GM21619 (cell line): Measurements from ENCODE around the gene PDIA4.

Experiments used
- ATAC-seq: cut with Tn5 transposase; IDR thresholded peaks from one replicate; pipeline ENCODE4 v1.9.1; 2021; ENCODE audit not compliant: unreplicated experiment

The PDIA4 gene

DNA sequence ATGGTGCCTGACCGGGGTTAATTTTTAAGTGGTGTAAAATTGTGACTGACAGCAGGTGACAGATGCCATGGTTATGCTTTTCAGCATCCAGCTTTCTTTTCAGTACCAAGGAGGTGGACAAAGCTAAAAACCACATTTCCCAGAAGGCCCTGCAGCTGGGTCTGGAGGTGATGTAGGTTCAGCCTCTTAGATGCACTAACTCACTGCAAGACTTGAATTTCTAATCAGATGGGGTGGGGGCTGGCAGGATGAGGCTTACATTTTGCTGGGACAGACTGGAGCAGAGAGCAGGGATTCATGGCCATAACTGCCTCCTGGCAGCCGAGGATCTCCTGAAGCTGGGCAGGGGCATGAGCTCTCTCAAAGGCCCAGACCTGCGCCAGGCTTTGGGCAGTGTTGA lies 52.4 kb downstream of the PDIA4 start:
- no peak for ATAC-seq

DNA sequence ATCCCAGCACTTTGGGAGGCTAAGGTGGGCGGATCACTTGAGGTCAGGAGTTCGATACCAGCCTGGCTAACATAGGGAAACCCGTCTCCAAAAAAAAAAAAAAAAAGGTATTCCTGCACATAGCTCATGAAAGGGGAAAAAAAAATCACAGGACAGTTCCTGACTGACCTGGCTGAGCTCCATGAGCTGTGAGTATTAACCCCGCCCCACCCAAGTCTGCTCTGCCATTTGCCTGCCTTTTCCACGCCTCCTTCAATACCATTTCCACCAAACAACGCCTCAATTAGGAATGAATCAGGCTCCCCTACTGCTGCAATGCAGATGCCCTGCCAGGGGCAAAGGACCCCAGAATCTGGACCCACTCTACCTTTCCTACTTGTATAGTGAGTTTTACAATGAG lies 55.0 kb downstream of the PDIA4 start:
- ATAC-seq, result no peak

DNA sequence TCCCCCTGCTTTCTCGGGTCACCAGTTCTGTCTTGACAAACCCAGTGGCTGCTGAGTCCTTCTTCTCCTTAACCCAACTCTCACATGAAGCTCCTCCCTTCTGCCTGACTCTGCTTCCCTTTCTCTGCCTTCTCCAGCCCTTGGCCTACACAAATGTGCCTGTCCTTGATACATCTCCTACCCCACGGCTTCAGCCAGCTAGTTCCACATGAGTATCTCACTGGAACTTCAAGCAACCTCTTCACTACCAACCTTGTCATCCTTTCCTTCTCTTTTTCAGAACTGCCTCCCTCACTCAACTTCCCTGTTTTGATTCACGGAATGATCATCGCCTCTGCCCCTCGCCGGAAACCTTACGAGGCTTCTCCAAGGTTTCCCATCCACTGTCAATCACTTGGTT lies 55.9 kb downstream of the PDIA4 start:
- ATAC-seq, result no peak

DNA sequence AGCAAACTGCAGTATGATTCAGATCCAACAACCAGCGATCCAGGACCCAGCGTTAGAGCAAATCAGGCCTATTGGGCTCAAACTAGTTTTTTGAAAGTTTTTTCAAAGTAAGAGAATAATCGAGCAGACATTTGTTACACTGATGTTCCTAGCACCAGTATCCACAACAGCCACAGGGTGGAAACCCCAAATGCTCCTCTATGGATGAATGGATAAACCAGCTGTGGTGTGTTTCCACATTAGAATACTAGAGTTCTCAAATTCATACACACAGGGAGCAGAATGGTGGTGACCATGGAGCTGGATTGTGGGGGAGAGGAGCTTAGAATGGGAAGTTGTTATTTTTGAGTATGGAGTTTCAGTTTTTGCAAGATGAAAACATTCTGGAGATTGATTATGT lies 60.7 kb downstream of the PDIA4 start:
- ATAC-seq, result no peak

DNA sequence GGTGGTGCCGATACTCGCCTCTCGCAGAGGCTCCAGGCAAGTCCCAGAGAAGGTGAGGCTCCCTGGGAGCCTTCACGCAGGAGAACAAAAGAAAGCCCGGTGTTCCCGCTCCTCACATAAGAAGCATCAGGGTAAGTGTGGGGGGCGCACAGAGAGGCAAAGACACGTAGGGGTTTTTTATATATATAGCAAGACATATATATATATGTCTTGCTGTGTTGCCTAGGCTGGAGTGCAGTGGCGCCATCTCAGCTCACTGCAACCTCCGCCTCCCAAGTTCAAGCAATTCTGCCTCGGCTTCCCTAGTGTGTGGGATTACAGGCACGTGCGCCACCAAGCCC lies 61.3 kb downstream of the PDIA4 start:
- no peak for ATAC-seq

DNA sequence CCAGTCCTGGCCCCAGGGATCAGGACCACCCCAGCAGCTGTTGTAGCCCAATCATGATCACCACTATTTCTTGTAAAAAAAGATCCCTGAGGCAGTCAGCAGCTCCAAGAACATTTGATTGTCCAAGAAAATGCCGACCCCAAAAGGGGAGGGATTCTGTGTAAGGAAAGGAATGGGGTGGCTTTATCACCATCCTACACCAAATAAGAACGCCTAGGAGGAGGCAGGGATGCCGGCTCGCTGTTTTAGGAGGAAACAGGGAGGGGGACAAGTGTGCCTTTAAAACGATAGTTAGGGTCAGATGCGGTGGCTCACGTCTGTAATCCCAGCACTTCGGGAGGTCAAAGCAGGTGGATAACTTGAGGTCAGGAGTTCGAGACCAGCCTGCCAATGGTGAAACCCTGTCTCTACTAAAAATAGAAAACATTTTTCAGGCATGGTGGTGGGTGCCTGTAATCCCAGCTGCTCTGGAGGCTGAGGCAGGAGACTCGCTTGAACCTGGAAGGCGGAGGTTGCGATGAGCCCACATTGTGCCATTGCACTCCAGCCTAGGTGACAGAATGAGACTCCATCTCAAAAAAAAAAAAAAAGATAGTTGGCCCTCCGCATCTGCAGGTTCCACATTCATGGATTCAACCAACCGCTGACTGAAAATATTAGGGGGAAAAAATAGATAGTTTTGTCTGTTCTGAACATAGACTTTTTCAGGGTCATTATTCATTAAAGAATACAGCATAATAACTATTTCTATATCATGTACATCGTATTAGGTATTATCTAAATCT lies 63.6 kb downstream of the PDIA4 start:
- ATAC-seq, result no peak

DNA sequence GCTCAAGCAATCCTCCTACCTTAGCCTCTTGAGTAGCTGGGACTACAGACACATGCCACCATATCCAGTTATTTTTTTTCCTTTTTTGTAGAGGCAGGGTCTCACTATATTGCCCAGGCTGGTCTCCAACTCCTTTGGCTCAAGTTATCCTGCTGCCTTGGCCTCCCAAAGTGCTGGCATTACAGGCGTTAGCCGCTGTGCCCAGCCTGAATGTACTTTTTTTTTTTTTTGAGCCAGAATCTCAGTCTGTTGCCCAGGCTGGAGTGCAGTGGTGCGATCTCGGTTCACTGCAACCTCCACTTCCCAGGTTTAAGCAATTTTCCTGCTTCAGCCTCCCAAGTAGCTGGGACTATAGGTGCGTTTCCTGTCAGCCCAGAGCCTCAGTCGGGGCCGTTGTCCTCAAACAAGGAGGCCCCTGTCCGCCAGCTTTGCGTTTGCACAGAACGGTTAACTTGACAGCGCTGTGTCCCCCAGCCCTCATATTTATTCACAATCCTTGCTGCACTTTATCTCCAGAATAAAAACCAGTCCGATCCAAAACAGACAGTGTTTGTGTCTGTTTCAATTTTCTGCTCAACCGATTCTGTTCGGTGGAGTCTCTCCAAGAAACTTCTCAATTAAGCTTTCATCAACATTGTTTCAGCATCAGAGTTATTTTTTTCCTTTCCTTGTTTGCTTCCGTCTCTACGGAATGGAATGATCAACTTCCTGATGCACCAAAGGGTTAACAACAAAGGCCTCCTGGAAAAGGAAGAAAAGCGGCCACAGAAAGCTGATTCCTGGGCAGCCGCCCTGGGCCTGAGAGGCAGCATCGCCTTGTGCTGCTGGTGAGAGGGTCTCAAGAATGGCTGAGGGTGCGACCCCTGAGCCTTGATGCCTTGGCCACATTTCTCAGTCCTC lies 64.5 kb downstream of the PDIA4 start:
- ATAC-seq, result no peak

DNA sequence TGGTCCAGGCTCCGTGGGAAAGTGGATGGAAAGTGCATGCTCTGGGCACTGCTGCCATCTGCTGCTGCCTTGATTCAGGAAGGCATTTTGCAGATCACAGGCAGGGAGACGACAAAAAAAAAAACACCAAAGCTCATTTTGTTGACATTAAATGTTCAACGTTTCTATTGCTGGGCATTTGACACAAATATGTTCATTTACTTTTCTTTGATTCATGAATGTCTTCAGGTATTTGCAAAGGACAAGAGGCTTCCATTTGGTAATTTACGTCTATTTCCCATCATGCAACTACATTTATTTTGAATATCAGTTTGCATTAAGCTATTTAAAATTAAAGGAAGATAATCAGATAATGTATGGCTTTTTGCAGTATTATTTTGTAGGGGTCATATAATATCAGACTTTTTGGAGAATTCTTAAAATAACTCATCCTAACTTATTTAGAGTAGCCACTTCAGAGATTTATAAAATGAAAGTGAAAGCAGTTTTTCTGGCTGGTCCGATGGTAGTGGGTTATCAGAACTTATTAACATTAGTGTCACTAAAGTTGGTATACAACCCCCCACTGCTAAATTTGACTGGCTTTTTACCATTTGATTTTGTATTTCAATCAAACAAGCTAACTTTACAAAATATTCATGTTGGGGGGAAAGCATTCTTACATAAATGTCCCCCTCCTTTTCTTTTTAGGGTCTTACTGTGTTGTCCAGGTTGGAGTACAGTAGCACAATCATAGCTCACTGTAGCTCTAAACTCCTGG lies 65.3 kb downstream of the PDIA4 start:
- peak; percentile 60 for ATAC-seq

DNA sequence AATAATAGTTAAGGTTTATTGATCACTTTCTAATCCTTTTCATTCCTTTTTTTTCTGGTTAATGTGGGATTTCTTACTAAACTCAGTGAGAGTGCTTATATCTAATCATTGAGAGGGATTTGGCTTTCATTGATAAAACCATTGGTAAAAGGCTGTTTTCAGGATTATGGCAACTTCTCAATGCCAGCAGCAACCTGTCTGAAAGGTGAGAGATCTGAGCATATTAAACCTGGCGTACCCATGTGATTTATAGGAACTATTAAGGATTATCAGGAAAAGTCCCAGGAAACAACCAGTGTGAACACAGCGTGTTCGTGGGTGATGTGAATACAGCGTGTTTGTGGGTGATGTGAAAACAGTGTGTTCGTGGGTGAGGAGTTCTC lies 65.9 kb downstream of the PDIA4 start:
- peak; percentile 3 for ATAC-seq

DNA sequence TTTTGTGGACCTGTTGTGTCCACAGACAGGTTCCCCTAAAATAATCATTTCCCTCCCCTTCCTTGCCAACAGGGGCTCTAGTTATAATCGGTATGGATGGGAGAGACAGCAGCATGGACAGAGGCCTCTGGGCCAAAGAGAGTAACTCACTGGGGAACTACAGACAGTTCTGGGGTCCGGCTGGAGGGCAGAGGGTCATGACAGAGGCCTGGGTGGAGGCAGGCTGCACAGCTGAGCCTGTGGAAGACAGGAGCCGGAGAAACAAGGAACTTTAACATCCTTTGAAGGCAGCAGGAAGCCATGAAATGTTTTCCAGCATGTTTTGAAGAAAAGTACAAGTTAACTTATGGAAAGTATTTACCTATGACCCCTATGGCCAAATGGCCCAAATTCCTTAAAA lies 68.6 kb downstream of the PDIA4 start:
- ATAC-seq, result no peak

DNA sequence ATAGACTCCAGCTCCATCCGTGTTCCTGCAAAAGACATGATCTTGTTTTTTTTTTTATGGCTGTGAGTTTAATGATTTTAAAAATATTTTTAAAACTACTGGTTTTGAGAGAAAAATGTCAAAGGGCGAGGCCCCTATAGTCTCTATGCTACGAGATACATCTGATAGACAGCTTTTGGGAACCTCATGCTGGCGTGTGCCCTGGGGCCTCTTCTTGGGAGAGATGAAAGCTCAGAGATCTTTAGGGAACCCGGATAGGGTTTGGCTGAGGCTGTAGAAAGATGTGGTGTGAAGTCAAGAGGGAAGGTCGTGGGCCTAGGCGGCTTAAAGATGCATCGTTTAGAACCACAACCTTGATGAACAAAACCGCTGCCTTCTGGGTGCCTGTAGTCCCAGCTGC lies 70.2 kb downstream of the PDIA4 start:
- no peak for ATAC-seq

DNA sequence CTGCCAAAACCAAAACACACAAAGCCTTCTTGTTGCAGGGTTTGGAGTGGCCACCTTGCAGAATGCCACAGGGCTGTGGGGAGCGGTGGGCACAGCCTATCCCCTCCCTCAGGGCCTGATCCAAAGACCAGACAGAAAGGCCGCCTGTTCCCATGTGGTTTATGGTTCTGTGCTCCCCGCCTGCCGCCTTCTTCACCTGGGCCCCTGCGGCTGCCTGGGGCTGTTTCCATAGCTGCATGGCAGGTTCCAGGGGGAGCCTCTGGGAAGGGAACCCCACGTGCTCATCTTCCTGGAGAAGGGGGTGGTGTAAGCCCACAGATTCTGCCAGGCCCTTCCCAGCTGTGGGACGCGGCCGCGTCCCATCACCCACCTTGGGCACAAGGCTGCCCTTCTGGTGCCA lies 73.5 kb downstream of the PDIA4 start:
- ATAC-seq, result no peak

DNA sequence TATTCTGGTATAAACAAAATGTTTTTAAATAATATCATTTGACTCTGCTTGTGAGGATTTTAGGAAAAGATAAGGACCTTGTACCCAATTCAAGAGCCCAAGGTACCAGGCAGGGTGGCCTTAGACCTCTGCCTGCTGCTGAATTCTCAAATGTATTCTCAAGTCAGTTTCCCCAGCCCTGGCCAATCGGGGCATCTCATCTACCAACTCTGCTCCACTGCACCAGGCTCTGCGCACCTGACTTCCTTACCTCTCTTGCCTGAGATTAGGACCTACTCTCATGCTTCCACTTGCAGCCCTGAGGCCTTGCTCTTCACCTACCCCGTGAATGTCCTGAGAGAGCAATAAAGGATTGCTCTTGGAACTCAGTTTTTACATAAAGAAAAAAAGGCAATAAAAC lies 74.6 kb downstream of the PDIA4 start:
- no peak for ATAC-seq
